CD4-positive, alpha-beta T cell (primary cell): Measurements from ENCODE around the gene CRIP2. TPM values are rescaled to one million over a fixed set of nuclear protein-coding genes. Genes with fewer than 3 reads are reported as not detected.

ENCODE experiments used
- ATAC-seq: fragments of 200-7000 bp; cut with Tn5 transposase; one replicate; pipeline ENCODE4 v1.10.0; 2022; ENCODE audit warnings: mild to moderate bottlenecking; ENCODE audit not compliant: poor library complexity
- CTCF ChIA-PET: fragments of 350-600 bp; sonication (Branson Sonifier 250); formaldehyde crosslinking; loops from one replicate; lab custom pipeline; 2021; ENCODE audit warnings: antibody characterized with exemption, inconsistent platforms; lab: Charles Lee
- POLR2A ChIA-PET: fragments of 350-600 bp; sonication (Branson Sonifier 250); formaldehyde crosslinking; loops from one replicate; lab custom pipeline; 2021; ENCODE audit warnings: antibody characterized with exemption, inconsistent platforms; lab: Charles Lee
- DNase-seq, 14 experiments: peaks; one replicate each; pipeline ENCODE4 v3.0.0-alpha.2; 2013 to 2020; ENCODE audit warnings: mixed read lengths in 2 of 14
- H3K27ac ChIP-seq, 2 donors: one replicate each; pipeline versions ENCODE4 v1.5.1 to v1.7.0; 2013; ENCODE audit warnings: low read length in 2 of 2, low read depth in 1 of 2, mild to moderate bottlenecking in 1 of 2
- H3K27me3 ChIP-seq, 2 experiments: 1 replicate in 1 of 2; 2 replicates in 1 of 2; pipeline versions ENCODE4 v1.6.1 to v1.7.0; 2013; ENCODE audit warnings: low read length in 2 of 2, control low read depth in 1 of 2, mild to moderate bottlenecking in 1 of 2, moderate library complexity in 1 of 2; ENCODE audit not compliant: insufficient read depth in 2 of 2, control insufficient read depth in 1 of 2
- H3K36me3 ChIP-seq: one replicate; pipeline ENCODE4 v1.6.1; 2013; ENCODE audit warnings: low read length, control low read depth; ENCODE audit not compliant: insufficient read depth
- H3K4me1 ChIP-seq: one replicate; pipeline ENCODE4 v1.6.1; 2013; ENCODE audit warnings: low read length, control low read depth; ENCODE audit not compliant: insufficient read depth
- H3K4me3 ChIP-seq: one replicate; pipeline ENCODE4 v1.5.1; 2013; ENCODE audit warnings: mild to moderate bottlenecking, low read length, moderate library complexity
- H3K9me3 ChIP-seq, 2 experiments: 1 replicate in 1 of 2; 2 replicates in 1 of 2; pipeline versions ENCODE4 v1.6.1 to v1.7.0; 2013; ENCODE audit warnings: low read length in 2 of 2, mild to moderate bottlenecking in 2 of 2, control low read depth in 1 of 2, moderate library complexity in 1 of 2; ENCODE audit not compliant: control insufficient read depth in 1 of 2, insufficient read depth in 1 of 2
- H3K27ac Mint-ChIP-seq: one replicate; pipeline ENCODE4 v1.8.0; 2020; ENCODE audit warnings: mixed read lengths
- H3K27me3 Mint-ChIP-seq: one replicate; pipeline ENCODE4 v1.8.0; 2021; ENCODE audit warnings: mixed read lengths
- H3K36me3 Mint-ChIP-seq: one replicate; pipeline ENCODE4 v1.8.0; 2021; ENCODE audit warnings: low read depth, mixed read lengths
- H3K4me1 Mint-ChIP-seq: one replicate; pipeline ENCODE4 v1.8.0; 2021; ENCODE audit warnings: low read depth, mixed read lengths
- H3K4me3 Mint-ChIP-seq: one replicate; pipeline ENCODE4 v1.8.0; 2020; ENCODE audit warnings: mild to moderate bottlenecking, mixed read lengths
- H3K9me3 Mint-ChIP-seq: one replicate; pipeline ENCODE4 v1.8.0; 2020; ENCODE audit warnings: mixed read lengths
- CTCF ChIP-seq: fragments of 200-600 bp; IDR thresholded peaks from one replicate; pipeline ENCODE4 v1.8.0; 2022; ENCODE audit warnings: antibody characterized with exemption, mild to moderate bottlenecking
- intact Hi-C, 2 experiments: fragments of 100-400 bp; cut with DNase I in 1 of 2; cut with micrococcal nuclease in 1 of 2; formaldehyde crosslinking; loops; one replicate each; pipeline versions ENCODE4 v1.15.1 to v1.9.0; 2023 to 2025; cut with DNase I, micrococcal nuclease
- total RNA-seq, 174 experiments: library from RNA in 2 of 174; stranded (reverse) in 2 of 174; gene quantifications; one replicate each; pipeline ENCODE4 v1.2.3 and lab custom pipeline; 2021 to 2026

CRIP2 gene
- total RNA-seq, 2 experiments from 2014 or later, result 62.5 to 68.3 TPM

GRCh38 chr14:105445290-105445689 is 29.3 kb upstream of the CRIP2 start:
- no peak overlapping the region for H3K27ac ChIP-seq
- no peaks in the 10 kb centered on the region for H3K27me3 ChIP-seq
- peaks cover 5% of the 10 kb centered on the region for H3K36me3 ChIP-seq
- Mint-ChIP-seq H3K27ac (no peak overlapping the region), H3K9me3 (no peaks in the 10 kb centered on the region), H3K4me3 (no peak overlapping the region), H3K27me3 (no peaks in the 10 kb centered on the region), H3K4me1 (no peaks in the 10 kb centered on the region), H3K36me3 (peaks cover 12% of the 10 kb centered on the region)
- ChIA-PET POLR2A (no interaction called here), CTCF (no interaction called here)
- DNase-seq, result no peak
- intact Hi-C loops, result no loop called here
- no peaks in the 10 kb centered on the region for H3K9me3 ChIP-seq
- ATAC-seq, result no peak
- H3K4me1 ChIP-seq, result peaks cover 7% of the 10 kb centered on the region
- no peak overlapping the region for H3K4me3 ChIP-seq
- no peak for TF ChIP-seq CTCF

GRCh38 chr14:105445901-105446845 is 28.4 kb upstream of the CRIP2 start:
- DNase-seq, result no peak
- POLR2A ChIA-PET, result interaction anchor here (1.5 kb wide), 1 partner anchor 15 kb away, joined by 3 read pairs; no protein-coding TSS in a partner anchor
- intact Hi-C loops, result no loop called here
- Histone ChIP-seq H3K9me3 (no peaks in the 10 kb centered on the region), H3K4me3 (no peak overlapping the region), H3K27ac (no peak overlapping the region), H3K36me3 (peaks cover 12% of the 10 kb centered on the region), H3K4me1 (peaks cover 7% of the 10 kb centered on the region), H3K27me3 (no peaks in the 10 kb centered on the region)
- Mint-ChIP-seq H3K9me3 (no peaks in the 10 kb centered on the region), H3K36me3 (peaks cover 12% of the 10 kb centered on the region), H3K27me3 (no peaks in the 10 kb centered on the region), H3K4me1 (no peaks in the 10 kb centered on the region), H3K4me3 (no peak overlapping the region), H3K27ac (no peak overlapping the region)
- CTCF ChIA-PET, result no interaction called here
- no peak for ATAC-seq
- TF ChIP-seq CTCF, result no peak

GRCh38 chr14:105446971-105447370 is 27.6 kb upstream of the CRIP2 start:
- H3K27ac ChIP-seq, result no peak overlapping the region
- Mint-ChIP-seq H3K36me3 (peaks cover 9% of the 10 kb centered on the region), H3K27ac (no peak overlapping the region), H3K4me3 (no peak overlapping the region), H3K27me3 (no peaks in the 10 kb centered on the region), H3K4me1 (no peaks in the 10 kb centered on the region), H3K9me3 (no peaks in the 10 kb centered on the region)
- H3K27me3 ChIP-seq, result no peaks in the 10 kb centered on the region
- TF ChIP-seq CTCF, result no peak
- ChIA-PET POLR2A (interaction anchor here (1.5 to 2.1 kb wide), 2 partner anchors 16 to 43 kb away, joined by 3 to 14 read pairs; no protein-coding TSS in a partner anchor), CTCF (no interaction called here)
- no peaks in the 10 kb centered on the region for H3K9me3 ChIP-seq
- intact Hi-C loops, result loop anchor here in 1 of 2 experiments (1.0 kb wide), 1 partner anchor 74 kb away; no protein-coding TSS in a partner anchor
- H3K4me3 ChIP-seq, result no peak overlapping the region
- peaks cover 7% of the 10 kb centered on the region for H3K4me1 ChIP-seq
- DNase-seq (no peak), ATAC-seq (no peak)
- H3K36me3 ChIP-seq, result peaks cover 14% of the 10 kb centered on the region
